HCT116 (cell line): ENCODE data around the gene PFN3. TPM values are rescaled to one million over a fixed set of nuclear protein-coding genes. Genes with fewer than 3 reads are reported as not detected.

Source experiments
- ATAC-seq: fragments of 200-7000 bp; cut with Tn5 transposase; 2 replicates; pipeline ENCODE4 v1.9.1; 2020; ENCODE audit warnings: mild to moderate bottlenecking, moderate library complexity
- BruUV-seq: library from RNA; stranded (reverse); fragments of 400-500 nt; replicated peaks from 2 replicates; lab custom pipeline; 2021; lab: Mats Ljungman, UMichigan
- CTCF ChIA-PET: fragments of 300-600 bp; sonication (Branson Sonifier 250); formaldehyde crosslinking; loops from one replicate; lab custom pipeline; 2021; ENCODE audit warnings: antibody characterized with exemption; lab: Charles Lee
- POLR2A ChIA-PET: fragments of 300-600, 350-600 bp; sonication (Branson Sonifier 250); formaldehyde crosslinking; loops from one replicate; lab custom pipeline; 2021; ENCODE audit warnings: antibody characterized with exemption; lab: Charles Lee
- RAD21 ChIA-PET, 2 experiments: fragments of 300-600 bp; sonication (Branson Sonifier 250); formaldehyde crosslinking; loops; one replicate each; lab custom pipeline; 2023; ENCODE audit warnings: low total read pairs in 2 of 2; ENCODE audit not compliant: uncharacterized antibody in 2 of 2, unreplicated experiment in 2 of 2, low non-redundant PET in 1 of 2; lab: Charles Lee
- DNase-seq: peaks from one replicate; pipeline ENCODE4 v3.0.0-alpha.2; 2010; ENCODE audit warnings: low read depth, low spot score
- H2AFZ ChIP-seq: fragments of 200-600 bp; shearing (Covaris generic), sonication (generic); 2 replicates; pipeline ENCODE4 v1.6.1; 2017; ENCODE audit warnings: low read depth, mixed run types, mixed read lengths, antibody characterized with exemption, low read length; ENCODE audit not compliant: poor library complexity, severe bottlenecking
- H3K27ac ChIP-seq: 2 replicates; pipeline ENCODE4 v1.5.1; 2012; ENCODE audit warnings: low read depth, low read length
- H3K27me3 ChIP-seq: fragments of 200-600 bp; sonication (generic); 2 replicates; pipeline ENCODE4 v1.6.1; 2016; ENCODE audit warnings: mixed run types, low read length, mixed read lengths; ENCODE audit not compliant: insufficient read depth
- H3K36me3 ChIP-seq, 2 experiments: fragments of 200-500 bp in 1 of 2; fragments of 200-600 bp in 1 of 2; sonication (Bioruptor generic) in 1 of 2; sonication (generic) in 1 of 2; 2 replicates each; pipeline versions ENCODE4 v1.5.1 to v1.6.1; 2014 to 2016; ENCODE audit warnings: low read length in 2 of 2, inconsistent platforms in 1 of 2, mixed read lengths in 1 of 2, mixed run types in 1 of 2; ENCODE audit not compliant: insufficient read depth in 2 of 2, control insufficient read depth in 1 of 2
- H3K4me1 ChIP-seq, 2 experiments: fragments of 200-600 bp in 1 of 2; sonication (generic) in 1 of 2; 2 replicates each; pipeline versions ENCODE4 v1.5.1 to v1.6.1; 2012 to 2017; ENCODE audit warnings: low read length in 2 of 2, inconsistent platforms in 1 of 2, mild to moderate bottlenecking in 1 of 2, mixed read lengths in 1 of 2, mixed run types in 1 of 2, moderate library complexity in 1 of 2; ENCODE audit not compliant: insufficient read depth in 2 of 2, control insufficient read depth in 1 of 2
- H3K4me2 ChIP-seq: fragments of 200-600 bp; sonication (generic); 2 replicates; pipeline ENCODE4 v1.6.1; 2017; ENCODE audit warnings: mixed run types, low read length, mixed read lengths
- H3K4me3 ChIP-seq, 2 experiments: fragments of 200-600 bp in 1 of 2; sonication (generic) in 1 of 2; replicated peaks in 1 of 2; 2 replicates each; pipeline ENCODE4 v1.5.1; 2011 to 2016; ENCODE audit warnings: low read length in 2 of 2, control low read depth in 1 of 2, low read depth in 1 of 2, mild to moderate bottlenecking in 1 of 2, mixed read lengths in 1 of 2, mixed run types in 1 of 2
- H3K79me2 ChIP-seq: fragments of 200-600 bp; sonication (generic); 2 replicates; pipeline ENCODE4 v1.6.1; 2017; ENCODE audit warnings: mild to moderate bottlenecking, mixed run types, low read length, moderate library complexity, mixed read lengths; ENCODE audit not compliant: insufficient read depth
- H3K9ac ChIP-seq: fragments of 200-600 bp; sonication (generic); 2 replicates; pipeline ENCODE4 v1.6.1; 2016; ENCODE audit warnings: low read length, mixed read lengths
- H3K9me2 ChIP-seq: fragments of 200-600 bp; sonication (generic), shearing (Covaris generic); 2 replicates; pipeline ENCODE4 v1.6.1; 2017; ENCODE audit warnings: mixed run types, mild to moderate bottlenecking, moderate library complexity; ENCODE audit not compliant: insufficient read depth
- H3K9me3 ChIP-seq, 2 experiments: fragments of 200-500 bp in 1 of 2; fragments of 200-600 bp in 1 of 2; sonication (Bioruptor generic) in 1 of 2; sonication (generic) in 1 of 2; 2 replicates each; pipeline ENCODE4 v1.6.1; 2014 to 2017; ENCODE audit warnings: low read length in 2 of 2, mixed read lengths in 2 of 2, inconsistent platforms in 1 of 2, low read depth in 1 of 2, mild to moderate bottlenecking in 1 of 2, mixed run types in 1 of 2, moderate library complexity in 1 of 2; ENCODE audit not compliant: control insufficient read depth in 1 of 2, insufficient read depth in 1 of 2
- H4K20me1 ChIP-seq: fragments of 200-600 bp; sonication (generic), shearing (Covaris generic); 2 replicates; pipeline ENCODE4 v1.6.1; 2017; ENCODE audit warnings: mixed run types, mild to moderate bottlenecking, moderate library complexity; ENCODE audit not compliant: insufficient read depth
- ATF3 ChIP-seq: IDR thresholded peaks from 2 replicates; pipeline ENCODE4 v1.6.1; 2012
- CBX3 ChIP-seq: IDR thresholded peaks from 2 replicates; pipeline ENCODE4 v1.6.1; 2012; ENCODE audit warnings: low read depth
- CEBPB ChIP-seq: IDR thresholded peaks from 2 replicates; pipeline ENCODE4 v1.6.1; 2012; ENCODE audit warnings: low read depth
- CTCF ChIP-seq, 3 experiments: fragments of 200-600 bp in 1 of 3; sonication (generic) in 1 of 3; IDR thresholded peaks in 2 of 3; conservative IDR thresholded peaks in 1 of 3; 2 replicates each; pipeline ENCODE4 v1.5.1; 2012 to 2017; ENCODE audit warnings: low read depth in 2 of 3, low read length in 2 of 3, antibody characterized with exemption in 1 of 3, borderline replicate concordance in 1 of 3, control low read depth in 1 of 3, mild to moderate bottlenecking in 1 of 3, mixed read lengths in 1 of 3, mixed run types in 1 of 3, moderate library complexity in 1 of 3; ENCODE audit not compliant: insufficient read depth in 1 of 3
- EGR1 ChIP-seq: IDR thresholded peaks from 2 replicates; pipeline ENCODE4 v1.6.1; 2012; ENCODE audit warnings: low read depth
- EZH2 ChIP-seq: fragments of 200-600 bp; sonication (generic); IDR thresholded peaks from 2 replicates; pipeline ENCODE4 v1.6.1; 2017; ENCODE audit warnings: antibody characterized with exemption, mixed run types
- EZH2phosphoT487 ChIP-seq: fragments of 200-600 bp; IDR thresholded peaks from 2 replicates; pipeline ENCODE4 v1.6.1; 2018; ENCODE audit warnings: antibody characterized with exemption, borderline replicate concordance
- FOSL1 ChIP-seq: IDR thresholded peaks from 2 replicates; pipeline ENCODE4 v1.6.1; 2012; ENCODE audit warnings: low read depth
- JUND ChIP-seq: IDR thresholded peaks from 2 replicates; pipeline ENCODE4 v1.6.1; 2012
- MAX ChIP-seq: IDR thresholded peaks from 2 replicates; pipeline ENCODE4 v1.6.1; 2012
- POLR2A ChIP-seq: IDR thresholded peaks from 2 replicates; pipeline ENCODE4 v1.7.0; 2011; ENCODE audit warnings: borderline replicate concordance; ENCODE audit not compliant: insufficient read depth, insufficient read length; ENCODE audit errors: extremely low read depth
- POLR2AphosphoS5 ChIP-seq: IDR thresholded peaks from 2 replicates; pipeline ENCODE4 v1.6.1; 2011; ENCODE audit warnings: mild to moderate bottlenecking, low read depth, low read length, moderate library complexity
- RAD21 ChIP-seq: IDR thresholded peaks from 2 replicates; pipeline ENCODE4 v1.6.1; 2012; ENCODE audit warnings: low read depth, mild to moderate bottlenecking
- REST ChIP-seq: IDR thresholded peaks from 2 replicates; pipeline ENCODE4 v1.6.1; 2012; ENCODE audit warnings: low read depth
- SP1 ChIP-seq: IDR thresholded peaks from 2 replicates; pipeline ENCODE4 v1.6.1; 2012; ENCODE audit warnings: low read depth
- SRF ChIP-seq: IDR thresholded peaks from 2 replicates; pipeline ENCODE4 v1.6.1; 2012; ENCODE audit warnings: low read depth
- YY1 ChIP-seq: IDR thresholded peaks from 2 replicates; pipeline ENCODE4 v1.6.1; 2011; ENCODE audit warnings: low read length, low read depth, moderate library complexity, mild to moderate bottlenecking; ENCODE audit not compliant: insufficient replicate concordance; ENCODE audit errors: extremely low read depth
- ZBTB33 ChIP-seq: IDR thresholded peaks from 2 replicates; pipeline ENCODE4 v1.6.1; 2011; ENCODE audit warnings: mild to moderate bottlenecking, low read length, moderate library complexity; ENCODE audit not compliant: insufficient replicate concordance; ENCODE audit errors: extremely low read depth
- ZFX ChIP-seq: fragments of 450-650 bp; IDR thresholded peaks from 2 replicates; pipeline ENCODE4 v1.6.1; 2017
- intact Hi-C: fragments of 100-400 bp; cut with micrococcal nuclease; formaldehyde crosslinking; loops from 2 replicates; pipeline ENCODE4 v1.10.0; 2022
- total RNA-seq: library from RNA; stranded (reverse); gene quantifications from one replicate; pipeline ENCODE4 v1.2.1, GENCODE V29; 2021; ENCODE audit not compliant: unreplicated experiment

The PFN3 gene
- total RNA-seq, 1 experiment from 2014 or later, result not detected

GRCh38 chr5:177354256-177354655 lies 46.2 kb downstream of the PFN3 start:
- no peak for TF ChIP-seq EZH2
- no peak for TF ChIP-seq FOSL1
- TF ChIP-seq RAD21, result no peak
- no peak for TF ChIP-seq ZBTB33
- TF ChIP-seq ATF3, result no peak
- TF ChIP-seq JUND, result no peak
- TF ChIP-seq MAX, result no peak
- TF ChIP-seq REST, result no peak
- no peak for TF ChIP-seq POLR2A
- no peak for TF ChIP-seq ZFX
- TF ChIP-seq POLR2AphosphoS5, result no peak
- no peak for TF ChIP-seq CEBPB
- TF ChIP-seq SP1, result no peak
- TF ChIP-seq EGR1, result no peak
- no peak for TF ChIP-seq EZH2phosphoT487
- TF ChIP-seq CBX3, result no peak
- no peak for TF ChIP-seq SRF
- no peak for TF ChIP-seq CTCF (IDR thresholded peaks at IDR 0.05 in 2 of 3, conservative IDR thresholded peaks at IDR 0.05 in 1 of 3; ENCODE audit: borderline replicate concordance in 1 of 3, insufficient read depth in 1 of 3, low read depth in 2 of 3, low read length in 2 of 3)
- no peak for TF ChIP-seq YY1
- TF ChIP-seq, all 23 proteins: peak for 0
- Histone ChIP-seq H2AFZ (no peak overlapping the region), H3K36me3 (peaks cover 0 to 4% of the 10 kb centered on the region in 2 experiments; a peak in 1 of 4 replicates), H3K4me1 (peaks cover 14 to 22% of the 10 kb centered on the region in 2 experiments), H3K4me2 (no peak overlapping the region), H3K9ac (no peak overlapping the region), H3K27me3 (no peaks in the 10 kb centered on the region), H3K27ac (no peak overlapping the region), H4K20me1 (no peaks in the 10 kb centered on the region), H3K9me3 (peaks cover 0 to 4% of the 10 kb centered on the region in 2 experiments; a peak in 1 of 4 replicates), H3K9me2 (no peaks in the 10 kb centered on the region), H3K79me2 (peaks cover 22% of the 10 kb centered on the region), H3K4me3 (no peak overlapping the region)
- DNase-seq (no peak), ATAC-seq (no peak)
- intact Hi-C loops, result no loop called here
- ChIA-PET POLR2A (no interaction called here), RAD21 (no interaction called here), CTCF (interaction anchor here (3.2 kb wide), 1 partner anchor 15 kb away, joined by 15 read pairs; no protein-coding TSS in a partner anchor)
- no TSS peak for BruUV-seq
